OCI-LY3 (cell line): Measurements from ENCODE around the gene GKN2.

Source experiments
- H2AFZ ChIP-seq: fragments of 200-600, 300-600 bp; shearing (Covaris generic); 2 replicates; pipeline ENCODE4 v1.6.0; 2014; ENCODE audit warnings: antibody characterized with exemption, low read depth, low read length
- H3K27ac ChIP-seq: fragments of 200-600, 300-600 bp; sonication (generic); 2 replicates; pipeline ENCODE4 v1.5.1; 2014; ENCODE audit warnings: mild to moderate bottlenecking, low read length, moderate library complexity, mixed read lengths
- H3K27me3 ChIP-seq: fragments of 200-600, 300-600 bp; sonication (generic); 2 replicates; pipeline ENCODE4 v1.6.1; 2014; ENCODE audit warnings: low read depth, low read length, mixed read lengths
- H3K36me3 ChIP-seq: fragments of 200-600, 300-600 bp; sonication (generic); replicated peaks from 2 replicates; pipeline ENCODE3; 2014; ENCODE audit warnings: low read depth, low read length, mixed read lengths
- H3K4me1 ChIP-seq: fragments of 300-600, 200-600 bp; sonication (generic); 2 replicates; pipeline ENCODE4 v1.6.1; 2014; ENCODE audit warnings: low read length, mixed read lengths
- H3K4me2 ChIP-seq: fragments of 200-600, 300-600 bp; sonication (generic); 2 replicates; pipeline ENCODE4 v1.6.1; 2014; ENCODE audit warnings: low read length, mixed read lengths
- H3K4me3 ChIP-seq: fragments of 300-600, 200-600 bp; sonication (generic); 2 replicates; pipeline ENCODE4 v1.5.1; 2014; ENCODE audit warnings: antibody characterized with exemption, mild to moderate bottlenecking, low read length, moderate library complexity
- H3K79me2 ChIP-seq: fragments of 300-600, 200-600 bp; shearing (Covaris generic); 2 replicates; pipeline ENCODE4 v1.6.1; 2014; ENCODE audit warnings: mild to moderate bottlenecking, low read length, mixed read lengths
- H3K9ac ChIP-seq: fragments of 300-600, 200-600 bp; shearing (Covaris generic); 2 replicates; pipeline ENCODE4 v1.6.0; 2014; ENCODE audit warnings: mild to moderate bottlenecking, low read length, moderate library complexity
- H3K9me3 ChIP-seq: fragments of 200-600, 300-600 bp; shearing (Covaris generic); 2 replicates; pipeline ENCODE4 v1.6.1; 2014; ENCODE audit warnings: low read length, mixed read lengths; ENCODE audit not compliant: insufficient read depth
- H4K20me1 ChIP-seq: fragments of 200-600, 300-600 bp; sonication (generic); 2 replicates; pipeline ENCODE4 v1.6.1; 2016; ENCODE audit warnings: low read length, mixed read lengths; ENCODE audit not compliant: insufficient read depth
- CTCF ChIP-seq: fragments of 200-600, 300-600 bp; sonication (generic); IDR thresholded peaks from 2 replicates; pipeline ENCODE4 v1.5.1; 2014; ENCODE audit warnings: antibody characterized with exemption, low read length, low read depth
- EZH2phosphoT487 ChIP-seq: fragments of 200-600 bp; shearing (Covaris generic); IDR thresholded peaks from 2 replicates; pipeline ENCODE4 v1.6.1; 2018; ENCODE audit warnings: antibody characterized with exemption, mixed run types, low read depth

Gene GKN2

GRCh38 chr2:68948710-68949109, 4.0 kb downstream of the GKN2 start:
- Histone ChIP-seq H3K79me2 (no peaks in the 10 kb centered on the region), H3K4me3 (peak overlapping the region; percentile 42; the same call in 1 of the 2 replicates), H2AFZ (no peak overlapping the region), H3K9me3 (no peaks in the 10 kb centered on the region), H4K20me1 (no peaks in the 10 kb centered on the region), H3K4me2 (peak overlapping the region; percentile 56), H3K9ac (no peak overlapping the region), H3K27me3 (no peaks in the 10 kb centered on the region), H3K4me1 (peaks cover 34% of the 10 kb centered on the region), H3K36me3 (no peaks in the 10 kb centered on the region), H3K27ac (peak overlapping the region; percentile 51)
- no peak for TF ChIP-seq EZH2phosphoT487
- no peak for TF ChIP-seq CTCF

- H3K4me1 ChIP-seq, result peaks cover 32% of the 10 kb centered on the region
- 0 out of 2 replicates have a peak, but pooled peaks cover 11% of the 10 kb centered on the region for H3K27me3 ChIP-seq
- H3K9ac ChIP-seq, result no peak overlapping the region
- H3K4me3 ChIP-seq, result no peak overlapping the region
- H3K79me2 ChIP-seq, result no peaks in the 10 kb centered on the region
- no peak overlapping the region for H3K27ac ChIP-seq
- H2AFZ ChIP-seq, result no peak overlapping the region
- H3K36me3 ChIP-seq, result no peaks in the 10 kb centered on the region
- H4K20me1 ChIP-seq, result no peaks in the 10 kb centered on the region
- TF ChIP-seq EZH2phosphoT487, result no peak
- no peak for TF ChIP-seq CTCF
- no peaks in the 10 kb centered on the region for H3K9me3 ChIP-seq
- no peak overlapping the region for H3K4me2 ChIP-seq
These were observed 6.6 kb downstream of the GKN2 start for GRCh38 chr2:68946117-68946516.

GRCh38 chr2:68943581-68944568, 8.8 kb downstream of the GKN2 start:
- TF ChIP-seq CTCF (peak; percentile 78), EZH2phosphoT487 (no peak)

GRCh38 chr2:68942827-68943226, 9.9 kb downstream of the GKN2 start:
- no peak overlapping the region for H3K9ac ChIP-seq
- H3K27ac ChIP-seq, result no peak overlapping the region
- H3K4me2 ChIP-seq, result no peak overlapping the region
- H3K79me2 ChIP-seq, result no peaks in the 10 kb centered on the region
- H2AFZ ChIP-seq, result no peak overlapping the region
- H4K20me1 ChIP-seq, result no peaks in the 10 kb centered on the region
- H3K4me1 ChIP-seq, result peaks cover 21% of the 10 kb centered on the region
- no peak for TF ChIP-seq EZH2phosphoT487
- TF ChIP-seq CTCF, result no peak
- 0 out of 2 replicates have a peak, but pooled peaks cover 11% of the 10 kb centered on the region for H3K27me3 ChIP-seq
- H3K36me3 ChIP-seq, result no peaks in the 10 kb centered on the region
- no peaks in the 10 kb centered on the region; the same call in 1 of the 2 replicates for H3K9me3 ChIP-seq
- H3K4me3 ChIP-seq, result no peak overlapping the region

More at GRCh38 chr2:68943581-68944568, 8.8 kb downstream of the GKN2 start:
- H3K4me3 ChIP-seq, result 0 out of 2 replicates have a peak overlapping the region, but pooled peaks have one; percentile 36
- H3K4me2 ChIP-seq, result peak overlapping the region; percentile 70
- no peaks in the 10 kb centered on the region for H4K20me1 ChIP-seq
- H3K27me3 ChIP-seq, result 0 out of 2 replicates have a peak, but pooled peaks cover 11% of the 10 kb centered on the region
- H3K4me1 ChIP-seq, result peaks cover 29% of the 10 kb centered on the region
- H3K27ac ChIP-seq, result no peak overlapping the region
- H3K79me2 ChIP-seq, result no peaks in the 10 kb centered on the region
- no peaks in the 10 kb centered on the region for H3K36me3 ChIP-seq
- H2AFZ ChIP-seq, result peak overlapping the region; percentile 97
- H3K9me3 ChIP-seq, result no peaks in the 10 kb centered on the region; the same call in 1 of the 2 replicates
- H3K9ac ChIP-seq, result peak overlapping the region; percentile 36; the same call in 1 of the 2 replicates
